Measurements from ENCODE around the gene TRAPPC2B.
A peak's percentile ranks its signal among the peaks of the same experiment; 100 is the strongest.

TRAPPC2B gene

GRCh38 chr19:57362997-57363687, at the start of gene TRAPPC2B, which contains the start of gene ZNF547:
Gene TRAPPC2B, plus strand, starts transcription at chr19:57363551. Its CDS starts 1,283 bp downstream, at chr19:57364834.
Gene ZNF547, plus strand, starts transcription at chr19:57363551. Its CDS starts 5,005 bp downstream, at chr19:57368556.
- peak; percentile 96 to 99 for DNase-seq

GRCh38 chr19:57314146-57314545, 49.2 kb upstream of the TRAPPC2B start:
- DNase-seq = no peak

- DNase-seq = no peak
These were observed 45.8 kb upstream of the TRAPPC2B start for GRCh38 chr19:57317503-57317902.

- no peak for DNase-seq
These were observed 43.5 kb upstream of the TRAPPC2B start for GRCh38 chr19:57319869-57320179.

GRCh38 chr19:57320180-57321084, 42.9 kb upstream of the TRAPPC2B start, which contains the start of gene ZNF543:
Gene ZNF543, plus strand, starts transcription at chr19:57320472. Its CDS starts 382 bp downstream, at chr19:57320854.
- DNase-seq = peak; percentile 90 to 91

GRCh38 chr19:57321116-57321515, 42.2 kb upstream of the TRAPPC2B start:
- no peak for DNase-seq

GRCh38 chr19:57321751-57322150, 41.6 kb upstream of the TRAPPC2B start:
- no peak for DNase-seq

- no peak for DNase-seq
These were observed 38.4 kb upstream of the TRAPPC2B start for GRCh38 chr19:57324992-57325391.

GRCh38 chr19:57327993-57328392, 35.4 kb upstream of the TRAPPC2B start:
- no peak for DNase-seq

GRCh38 chr19:57334191-57334590, 29.2 kb upstream of the TRAPPC2B start:
- no peak for DNase-seq

GRCh38 chr19:57338877-57339276, 24.5 kb upstream of the TRAPPC2B start:
- no peak for DNase-seq

GRCh38 chr19:57342582-57342981, 20.8 kb upstream of the TRAPPC2B start:
- no peak for DNase-seq

GRCh38 chr19:57348136-57348535, 15.2 kb upstream of the TRAPPC2B start:
- no peak for DNase-seq

GRCh38 chr19:57350877-57351805, 12.2 kb upstream of the TRAPPC2B start, which contains the start of gene ZNF304:
Gene ZNF304, plus strand, starts transcription at chr19:57351271. Its CDS starts 394 bp downstream, at chr19:57351665.
- peak; percentile 72 to 86 for DNase-seq

- no peak for DNase-seq
These were observed 11.5 kb upstream of the TRAPPC2B start for GRCh38 chr19:57351867-57352266.

- DNase-seq = no peak
These were observed 7.4 kb upstream of the TRAPPC2B start for GRCh38 chr19:57355916-57356315.

GRCh38 chr19:57357406-57357805, 5.9 kb upstream of the TRAPPC2B start:
- no peak for DNase-seq

GRCh38 chr19:57359300-57359699, 4.1 kb upstream of the TRAPPC2B start:
- no peak for DNase-seq

GRCh38 chr19:57362419-57362818, 932 bp upstream of the TRAPPC2B start:
- no peak for DNase-seq

- no peak for DNase-seq
These were observed 384 bp downstream of the TRAPPC2B start for GRCh38 chr19:57363688-57364181.

GRCh38 chr19:57366776-57367175, 3.4 kb downstream of the TRAPPC2B start:
- DNase-seq = no peak

GRCh38 chr19:57374179-57374578, 10.8 kb downstream of the TRAPPC2B start:
- DNase-seq = no peak
